GM12864 (cell line): ENCODE results near the gene PSG2.
A peak's percentile ranks its signal among the peaks of the same experiment; 100 is the strongest.
"Not testable (repeated sequence)": the region's sequence is repeated elsewhere in the genome, so short reads cannot be mapped to it uniquely, and the experiment has no call there.

Experiments
- DNase-seq: peaks from one replicate; pipeline ENCODE4 v3.0.0-alpha.2; 2011; ENCODE audit warnings: low read depth
- H3K4me3 ChIP-seq: 2 replicates; pipeline ENCODE4 v1.5.1; 2011; ENCODE audit warnings: mild to moderate bottlenecking, low read depth, low read length, control low read depth
- TF ChIP-seq, protein P1 (sequence below): IDR thresholded peaks from 2 replicates; pipeline ENCODE4 v1.5.1; 2011; ENCODE audit warnings: low read depth, mild to moderate bottlenecking, moderate library complexity, low read length, control low read depth, inconsistent platforms; ENCODE audit errors: missing control alignments

PSG2 gene

DNA sequence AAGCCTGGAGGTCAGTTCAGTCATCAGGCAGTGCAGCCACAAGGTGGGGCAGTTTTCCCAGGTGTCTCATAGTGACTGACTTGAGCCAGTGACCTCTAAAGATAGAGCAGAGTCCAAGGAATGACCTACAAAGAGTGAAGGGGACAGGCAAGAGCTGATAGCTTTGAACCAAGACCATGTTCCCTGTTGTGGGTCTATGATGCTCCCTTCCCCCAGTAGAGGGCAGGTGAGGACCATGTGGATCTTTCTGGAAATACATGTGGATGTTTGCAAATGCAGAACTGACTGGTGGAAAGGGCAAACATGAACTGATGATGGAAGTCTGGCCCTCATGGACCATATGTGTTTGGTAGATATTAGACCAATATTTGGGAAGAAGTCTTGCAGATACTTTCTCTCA is 62.9 kb downstream of the PSG2 start:
- DNase-seq, H3K4me3 ChIP-seq: not testable (repeated sequence)
- TF ChIP-seq, protein P1, sequence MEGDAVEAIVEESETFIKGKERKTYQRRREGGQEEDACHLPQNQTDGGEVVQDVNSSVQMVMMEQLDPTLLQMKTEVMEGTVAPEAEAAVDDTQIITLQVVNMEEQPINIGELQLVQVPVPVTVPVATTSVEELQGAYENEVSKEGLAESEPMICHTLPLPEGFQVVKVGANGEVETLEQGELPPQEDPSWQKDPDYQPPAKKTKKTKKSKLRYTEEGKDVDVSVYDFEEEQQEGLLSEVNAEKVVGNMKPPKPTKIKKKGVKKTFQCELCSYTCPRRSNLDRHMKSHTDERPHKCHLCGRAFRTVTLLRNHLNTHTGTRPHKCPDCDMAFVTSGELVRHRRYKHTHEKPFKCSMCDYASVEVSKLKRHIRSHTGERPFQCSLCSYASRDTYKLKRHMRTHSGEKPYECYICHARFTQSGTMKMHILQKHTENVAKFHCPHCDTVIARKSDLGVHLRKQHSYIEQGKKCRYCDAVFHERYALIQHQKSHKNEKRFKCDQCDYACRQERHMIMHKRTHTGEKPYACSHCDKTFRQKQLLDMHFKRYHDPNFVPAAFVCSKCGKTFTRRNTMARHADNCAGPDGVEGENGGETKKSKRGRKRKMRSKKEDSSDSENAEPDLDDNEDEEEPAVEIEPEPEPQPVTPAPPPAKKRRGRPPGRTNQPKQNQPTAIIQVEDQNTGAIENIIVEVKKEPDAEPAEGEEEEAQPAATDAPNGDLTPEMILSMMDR, result peak; percentile 20
